ENCODE results near the gene NME1. TPM values are rescaled to one million over a fixed set of nuclear protein-coding genes. Genes with fewer than 3 reads are reported as not detected.

Gene NME1
- polyA plus RNA-seq, 1 of the 3 experiments (the other 2 are of a cell fraction) = 654 TPM

DNA sequence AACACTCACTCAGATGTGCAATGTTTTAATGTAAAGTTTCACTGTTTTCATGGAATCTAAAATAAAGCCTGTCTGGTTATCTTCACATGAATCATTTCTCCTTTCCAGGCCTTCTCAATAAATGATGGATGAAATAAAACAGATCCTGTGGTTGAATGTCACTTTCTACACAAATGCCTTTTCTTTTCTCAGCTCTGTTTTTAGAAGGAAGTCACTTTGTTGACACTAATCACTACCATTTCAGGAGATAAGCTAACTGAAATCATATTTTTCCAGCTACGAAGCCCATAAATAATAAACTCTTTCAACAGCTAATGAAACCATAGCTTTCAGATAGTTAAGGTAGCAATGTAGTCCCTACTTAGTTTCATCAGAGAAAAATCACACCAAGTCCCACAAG is 30.8 kb downstream of the NME1 start (continued):
- TF ChIP-seq PBX3 (IDR thresholded peaks at IDR 0.05) (peak; percentile 90), EP300 (IDR thresholded peaks at IDR 0.05; ENCODE audit: borderline replicate concordance in 1 of 2, low read depth in 1 of 2, low read length in 1 of 2) (peak in 1 of 2 experiments; percentile 99; a peak in 2 of 4 replicates), SIN3A (IDR thresholded peaks at IDR 0.05; ENCODE audit: borderline replicate concordance, low read depth, low read length) (no peak), CHD2 (IDR thresholded peaks at IDR 0.05; ENCODE audit: low read length, partially characterized antibody) (peak; percentile 88), ELF1 (IDR thresholded peaks at IDR 0.05) (no peak), YY1 (IDR thresholded peaks at IDR 0.05; ENCODE audit: low read depth) (no peak), ZBTB33 (IDR thresholded peaks at IDR 0.05; ENCODE audit: borderline replicate concordance, low read depth) (no peak), FOXM1 (IDR thresholded peaks at IDR 0.05; ENCODE audit: low read depth) (no peak)

GRCh38 chr17:51185763-51186332 is 32.5 kb downstream of the NME1 start:
- Histone ChIP-seq H3K4me1 (ENCODE audit: control insufficient read depth in 1 of 2, insufficient read depth in 2 of 2, low read depth in 1 of 2, low read length in 1 of 2) (peaks cover 4 to 20% of the 10 kb centered on the region in 2 experiments; a peak in 2 of 4 replicates), H3K27ac (ENCODE audit: low read depth in 2 of 2, low read length in 1 of 2) (no peak overlapping the region), H3K9me3 (no peaks in the 10 kb centered on the region), H4K20me1 (ENCODE audit: insufficient read depth) (peaks cover 18% of the 10 kb centered on the region), H3F3A (replicated peaks; ENCODE audit: insufficient read depth) (peaks cover 22% of the 10 kb centered on the region), H2AFZ (ENCODE audit: low read depth) (no peak overlapping the region), H3K36me3 (replicated peaks in 1 of 2; ENCODE audit: control insufficient read depth in 1 of 2, insufficient read depth in 2 of 2, low read length in 1 of 2) (peaks cover 39 to 43% of the 10 kb centered on the region in 2 experiments), H3K9me2 (no peaks in the 10 kb centered on the region), H3K4me2 (no peak overlapping the region), H3K4me3 (ENCODE audit: low read depth in 2 of 2, low read length in 1 of 2) (no peak overlapping the region), H3K27me3 (ENCODE audit: insufficient read depth) (no peaks in the 10 kb centered on the region), H3K79me2 (ENCODE audit: insufficient read depth) (peaks cover 4% of the 10 kb centered on the region; the same call in 1 of the 2 replicates), H3K9ac (no peak overlapping the region)
- ChIA-PET CTCF (interaction anchor here (0.9 to 2.4 kb wide), 4 partner anchors 9 to 675 kb away, joined by 3 to 7 read pairs (median 5); no protein-coding TSS in a partner anchor), POLR2A (no interaction called here)
- DNase-seq = no peak
- TF ChIP-seq FOSL2 (IDR thresholded peaks at IDR 0.05; ENCODE audit: borderline replicate concordance, low read depth) = no peak
- no peak for TF ChIP-seq SMC3 (IDR thresholded peaks at IDR 0.05; ENCODE audit: low read depth, low read length)
- no peak for TF ChIP-seq IRF3 (IDR thresholded peaks at IDR 0.05; ENCODE audit: low read depth, low read length)
- no peak for TF ChIP-seq POLR2AphosphoS5 (IDR thresholded peaks at IDR 0.05; ENCODE audit: low read depth, low read length)
- TF ChIP-seq FOXM1 (IDR thresholded peaks at IDR 0.05; ENCODE audit: low read depth) = no peak
- no peak for TF ChIP-seq NFIC (IDR thresholded peaks at IDR 0.05; ENCODE audit: borderline replicate concordance)
- TF ChIP-seq MEF2A (IDR thresholded peaks at IDR 0.05; ENCODE audit: borderline replicate concordance, low read depth) = no peak
- WGBS (ENCODE audit: low lambda C conversion rate) = 91% methylated on average over 8 of the region's 8 CpGs

All from SK-N-SH (cell line).